Central memory CD4-positive, alpha-beta T cell (primary cell): ENCODE data around the gene DVL3.
A peak's percentile ranks its signal among the peaks of the same experiment; 100 is the strongest.

Experiments
- DNase-seq: peaks from one replicate; pipeline ENCODE4 v3.0.0; 2022

Gene DVL3

DNA sequence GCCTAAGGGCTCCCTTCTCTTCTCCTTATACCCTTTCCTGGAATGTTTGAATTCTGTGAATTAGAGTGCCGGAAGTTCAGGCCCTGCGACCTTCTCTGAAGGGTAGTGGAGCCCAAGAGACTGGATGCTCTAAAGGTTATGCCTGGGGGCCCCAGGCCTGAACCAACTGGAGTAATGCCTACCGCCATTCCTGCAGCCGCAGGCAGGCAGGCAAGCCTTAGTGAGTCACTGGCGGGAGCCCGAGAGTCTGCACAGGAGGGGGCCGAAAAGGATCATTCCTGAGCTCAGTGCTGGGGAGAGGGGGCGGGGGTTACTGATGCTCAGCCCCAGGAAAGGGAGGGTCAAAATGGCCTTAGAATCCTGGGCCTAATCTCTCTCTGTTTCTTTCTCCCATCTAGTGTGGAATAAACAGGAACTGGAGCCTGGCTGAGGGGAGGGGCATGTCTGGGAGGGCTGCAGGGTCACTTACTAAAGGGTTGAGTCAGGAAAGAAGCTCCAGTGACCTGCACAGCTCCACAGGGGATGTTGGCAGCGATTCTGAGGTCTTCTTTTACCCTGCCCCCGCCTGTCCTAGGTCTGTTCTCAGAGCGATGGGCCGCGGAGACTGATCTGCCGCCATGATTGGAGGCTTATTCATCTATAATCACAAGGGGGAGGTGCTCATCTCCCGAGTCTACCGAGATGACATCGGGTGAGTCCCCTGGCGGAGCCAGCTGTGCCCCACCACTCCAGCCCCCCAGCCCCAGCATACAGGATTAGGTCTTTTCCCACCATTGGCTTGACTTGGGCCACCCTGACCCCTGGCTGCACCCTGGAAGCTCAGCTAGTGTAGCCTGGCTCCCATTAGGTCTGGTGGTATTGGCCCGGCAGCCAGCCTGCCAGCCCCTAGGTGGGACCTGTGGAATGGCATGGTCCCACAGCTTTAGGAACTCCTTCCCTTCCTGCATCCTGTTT lies 21.5 kb downstream of the DVL3 start:
- DNase-seq, result no peak

DNA sequence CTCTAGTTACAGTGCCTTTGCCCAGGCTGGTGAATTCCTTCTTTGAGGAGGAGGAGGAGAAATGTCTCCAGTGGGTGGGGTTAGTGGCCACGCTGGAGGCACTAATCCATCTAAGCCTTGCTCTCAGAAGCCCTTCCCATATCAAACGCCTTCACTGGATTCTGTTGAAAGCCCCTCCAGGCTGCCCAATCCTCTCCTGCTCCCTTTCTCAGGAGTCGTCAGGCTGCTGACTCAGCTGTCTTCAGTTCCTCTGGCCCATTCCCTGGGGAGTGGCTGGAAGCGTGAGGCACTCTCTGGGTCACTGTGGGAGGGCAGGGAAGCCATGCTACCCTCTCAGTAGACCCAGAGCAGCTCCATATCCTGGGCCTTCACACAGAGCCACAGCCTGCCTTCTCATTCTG lies 22.2 kb downstream of the DVL3 start:
- DNase-seq, result no peak

DNA sequence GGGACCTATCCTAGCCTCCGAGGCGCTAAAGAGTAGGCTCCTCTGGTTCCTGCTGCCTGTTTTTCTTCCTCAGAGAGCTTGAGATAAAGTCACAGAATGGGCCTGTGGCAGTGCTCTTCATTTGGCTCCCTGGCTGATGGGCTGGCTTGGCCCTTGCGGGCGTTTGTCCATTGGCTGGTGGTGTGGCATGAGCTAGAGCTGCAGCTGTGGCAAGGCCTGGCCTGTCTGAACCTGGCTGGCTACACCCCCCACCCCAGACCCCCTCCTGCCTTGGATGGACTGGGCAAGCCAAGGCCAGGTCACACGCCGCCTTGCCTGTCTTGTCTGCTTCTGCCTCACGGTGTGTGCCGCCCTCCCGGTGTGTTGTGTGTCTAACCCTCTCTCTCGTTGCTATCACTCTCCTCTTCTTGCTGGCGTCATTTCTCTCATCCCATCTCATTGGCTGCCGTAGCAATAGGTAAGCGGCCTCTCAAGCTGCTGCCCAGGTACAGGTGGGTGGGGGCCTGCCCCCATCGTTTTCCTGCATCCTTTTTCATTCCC lies 22.7 kb downstream of the DVL3 start:
- no peak for DNase-seq

DNA sequence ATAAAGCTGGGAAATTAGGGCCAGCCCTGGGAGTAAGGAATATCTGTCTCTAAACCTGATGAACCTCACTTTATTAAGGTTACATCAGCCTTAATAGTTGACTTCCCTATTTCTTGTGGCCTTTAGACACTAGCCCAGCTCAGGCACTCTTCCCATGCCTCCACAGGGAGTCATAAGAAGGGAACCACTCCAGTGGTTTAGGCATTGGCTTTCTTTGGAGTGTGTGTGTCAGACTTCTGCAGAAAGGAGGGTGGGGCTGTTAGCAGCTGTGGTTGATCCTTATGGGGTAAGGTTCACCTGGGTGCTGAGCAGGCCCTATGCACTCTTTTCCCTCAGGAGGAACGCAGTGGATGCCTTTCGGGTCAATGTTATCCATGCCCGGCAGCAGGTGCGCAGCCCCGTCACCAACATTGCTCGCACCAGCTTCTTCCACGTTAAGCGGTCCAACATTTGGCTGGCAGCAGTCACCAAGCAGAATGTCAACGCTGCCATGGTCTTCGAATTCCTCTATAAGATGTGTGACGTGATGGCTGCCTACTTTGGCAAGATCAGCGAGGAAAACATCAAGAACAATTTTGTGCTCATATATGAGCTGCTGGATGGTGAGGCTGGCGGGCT lies 23.5 kb downstream of the DVL3 start:
- no peak for DNase-seq

DNA sequence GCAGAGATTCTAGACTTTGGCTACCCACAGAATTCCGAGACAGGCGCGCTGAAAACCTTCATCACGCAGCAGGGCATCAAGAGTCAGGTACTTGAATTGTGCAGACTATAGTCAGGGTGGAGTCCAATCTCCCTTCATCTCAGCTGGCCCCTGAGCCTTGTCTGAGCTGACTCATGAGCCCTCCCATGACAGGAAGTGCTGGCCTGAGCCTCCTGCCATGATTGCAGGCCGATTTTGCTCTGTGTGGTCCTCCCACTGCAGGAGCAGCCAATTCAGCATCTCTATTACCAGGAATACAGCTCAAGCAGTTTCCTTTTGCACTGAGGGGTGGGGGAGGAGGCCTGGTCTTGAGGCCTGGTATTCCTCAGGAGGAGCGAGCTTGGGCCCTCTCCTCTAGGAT lies 25.0 kb downstream of the DVL3 start:
- DNase-seq, result no peak

DNA sequence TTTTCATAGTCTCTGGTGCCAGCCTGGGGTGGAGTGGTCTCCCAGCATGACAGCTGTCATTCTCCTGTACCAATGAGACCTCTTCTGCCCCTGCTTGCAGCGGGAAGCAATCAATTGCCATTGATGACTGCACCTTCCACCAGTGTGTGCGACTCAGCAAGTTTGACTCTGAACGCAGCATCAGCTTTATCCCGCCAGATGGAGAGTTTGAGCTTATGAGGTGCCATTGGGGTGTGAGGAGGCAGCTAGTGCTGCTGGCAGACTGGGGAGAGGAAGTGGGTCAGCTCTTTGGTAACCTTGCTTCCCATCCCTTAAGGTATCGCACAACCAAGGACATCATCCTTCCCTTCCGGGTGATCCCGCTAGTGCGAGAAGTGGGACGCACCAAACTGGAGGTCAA lies 26.4 kb downstream of the DVL3 start:
- no peak for DNase-seq

DNA sequence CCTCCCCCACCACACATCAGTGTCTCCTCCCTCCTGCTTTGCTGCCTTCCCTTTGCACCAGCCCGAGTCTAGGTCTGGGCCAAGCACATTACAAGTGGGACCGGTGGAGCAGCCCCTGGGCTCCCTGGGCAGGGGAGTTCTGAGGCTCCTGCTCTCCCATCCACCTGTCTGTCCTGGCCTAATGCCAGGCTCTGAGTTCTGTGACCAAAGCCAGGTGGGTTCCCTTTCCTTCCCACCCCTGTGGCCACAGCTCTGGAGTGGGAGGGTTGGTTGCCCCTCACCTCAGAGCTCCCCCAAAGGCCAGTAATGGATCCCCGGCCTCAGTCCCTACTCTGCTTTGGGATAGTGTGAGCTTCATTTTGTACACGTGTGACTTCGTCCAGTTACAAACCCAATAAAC lies 28.5 kb downstream of the DVL3 start:
- no peak for DNase-seq

DNA sequence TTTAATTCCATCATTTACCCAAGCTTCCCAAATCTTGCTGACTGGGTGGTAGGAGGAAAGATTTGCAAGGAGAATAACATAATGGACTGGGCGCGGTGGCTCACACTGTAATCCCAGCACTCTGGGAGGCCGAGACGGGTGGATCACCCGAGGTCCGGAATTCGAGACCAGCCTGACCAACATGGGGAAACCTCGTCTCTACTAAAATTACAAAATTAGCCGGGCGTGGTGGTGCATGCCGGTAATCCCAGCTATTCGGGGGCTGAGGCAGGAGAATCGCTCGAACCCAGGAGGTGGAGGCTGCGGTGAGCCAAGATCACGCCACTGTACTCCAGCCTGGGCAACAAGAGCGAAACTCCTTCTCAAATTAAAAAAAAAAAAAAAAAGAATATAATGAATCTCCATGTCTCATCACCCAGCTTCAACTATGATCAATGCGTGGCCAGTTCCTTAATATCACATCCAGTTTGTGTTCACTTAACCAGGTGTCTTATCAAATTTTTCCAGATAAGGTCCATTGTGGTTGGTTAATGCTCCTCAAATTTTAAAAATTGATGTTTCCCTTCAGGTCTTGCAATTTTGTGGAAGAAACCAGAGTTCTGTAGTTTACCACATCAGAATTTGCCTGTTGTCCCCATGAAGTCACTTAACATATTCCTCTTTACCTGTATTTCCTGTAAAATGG lies 29.5 kb downstream of the DVL3 start:
- DNase-seq, result no peak

DNA sequence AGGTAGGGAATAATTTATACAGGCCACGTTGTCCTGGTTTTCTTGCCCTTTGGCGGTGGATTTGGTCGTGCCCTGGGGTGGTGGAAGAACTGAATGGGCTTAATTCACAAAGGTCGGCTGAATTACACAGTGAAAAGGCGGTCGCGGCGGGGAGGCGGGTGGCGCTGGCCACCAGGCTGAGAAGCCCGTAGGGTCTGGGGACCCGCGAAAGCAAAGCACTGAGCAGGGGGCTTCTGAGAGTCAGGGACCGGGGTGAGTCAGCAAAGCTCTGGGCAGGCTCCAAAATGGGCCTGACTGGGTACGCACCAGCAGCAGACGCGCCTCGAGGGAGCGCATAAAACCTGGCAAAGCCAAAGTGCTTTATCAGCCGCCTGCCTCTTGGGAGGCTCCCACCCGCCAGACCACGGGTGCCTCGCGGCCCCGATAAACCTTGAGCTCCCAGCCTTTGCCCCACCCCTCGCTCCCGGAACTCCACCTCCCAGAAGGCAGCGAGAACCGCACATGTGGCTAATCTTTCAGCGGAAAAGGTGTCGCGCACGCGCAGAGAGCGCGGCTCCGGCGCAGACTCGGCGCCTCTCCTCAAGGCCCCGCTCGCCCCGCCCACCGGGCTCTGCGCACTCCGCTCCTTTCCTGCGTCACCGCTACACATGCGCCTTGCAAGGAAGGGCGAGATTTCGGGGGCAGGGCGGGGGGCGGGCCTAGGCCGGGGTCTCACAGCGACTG lies 30.4 kb downstream of the DVL3 start:
- DNase-seq, result peak; percentile 99

DNA sequence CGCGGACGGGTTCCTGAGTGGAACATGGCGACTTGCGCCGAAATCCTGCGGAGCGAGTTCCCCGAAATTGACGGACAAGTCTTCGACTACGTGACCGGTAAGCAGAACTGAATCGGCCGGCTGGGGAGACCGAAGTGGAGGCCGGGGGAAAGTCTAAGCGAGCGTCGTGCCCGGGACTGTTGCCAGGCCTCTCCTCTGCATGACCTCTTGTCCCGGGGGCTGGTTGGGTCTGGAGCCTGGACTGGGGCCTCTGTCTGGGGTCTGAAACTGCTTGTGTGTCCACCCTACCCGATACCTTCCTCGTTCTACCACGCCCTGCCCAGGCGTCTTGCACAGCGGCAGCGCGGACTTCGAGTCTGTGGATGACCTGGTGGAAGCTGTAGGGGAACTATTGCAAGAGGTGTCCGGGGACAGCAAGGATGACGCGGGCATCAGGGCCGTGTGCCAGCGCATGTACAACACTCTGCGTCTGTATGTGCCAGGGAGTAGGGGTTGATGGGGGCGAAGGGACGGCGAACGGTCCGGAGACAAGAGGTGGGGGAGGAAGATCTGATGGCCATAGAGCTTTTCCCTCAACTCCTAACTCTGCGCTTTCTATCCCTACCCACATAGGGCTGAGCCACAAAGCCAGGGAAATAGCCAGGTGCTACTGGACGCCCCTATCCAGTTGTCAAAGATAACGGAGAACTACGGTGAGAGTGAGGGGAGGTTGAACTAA lies 31.2 kb downstream of the DVL3 start, which contains the start of gene ABCF3:
ABCF3 (plus strand) TSS at position 16 of the 718 bp plus-strand sequence; CDS start at position 25, 9 bp downstream.
- no peak for DNase-seq

DNA sequence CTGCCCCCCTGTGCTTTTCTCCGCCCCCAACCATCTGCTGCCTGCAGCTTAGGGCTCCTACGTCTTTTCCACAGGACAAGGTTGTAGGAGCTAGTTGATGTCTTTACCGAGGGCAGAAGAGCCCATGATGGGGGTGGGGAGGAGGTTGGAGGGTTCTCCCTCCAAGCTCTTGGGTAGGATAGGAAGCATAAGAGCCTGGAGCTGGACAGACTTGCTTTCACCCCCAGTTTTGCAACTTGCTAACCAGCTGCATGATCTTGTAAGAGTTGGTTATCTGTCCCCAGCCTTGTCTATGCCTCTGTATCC lies 31.7 kb downstream of the DVL3 start:
- DNase-seq, result no peak

DNA sequence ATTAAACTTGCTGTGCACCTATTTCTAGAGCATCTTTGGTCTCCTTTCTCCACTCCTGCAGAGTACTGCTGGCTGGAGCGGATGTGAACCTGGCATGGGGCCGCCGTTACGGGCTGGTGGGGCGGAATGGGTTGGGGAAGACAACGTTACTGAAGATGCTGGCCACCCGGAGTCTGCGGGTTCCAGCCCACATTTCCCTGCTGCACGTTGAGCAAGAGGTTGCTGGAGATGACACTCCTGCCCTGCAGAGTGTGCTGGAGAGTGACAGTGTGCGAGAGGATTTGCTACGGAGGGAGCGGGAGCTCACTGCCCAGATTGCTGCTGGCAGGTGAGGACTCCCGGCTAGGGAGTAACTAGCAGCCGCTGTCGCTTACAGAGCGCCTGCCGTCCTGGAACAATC lies 32.9 kb downstream of the DVL3 start:
- DNase-seq, result no peak

DNA sequence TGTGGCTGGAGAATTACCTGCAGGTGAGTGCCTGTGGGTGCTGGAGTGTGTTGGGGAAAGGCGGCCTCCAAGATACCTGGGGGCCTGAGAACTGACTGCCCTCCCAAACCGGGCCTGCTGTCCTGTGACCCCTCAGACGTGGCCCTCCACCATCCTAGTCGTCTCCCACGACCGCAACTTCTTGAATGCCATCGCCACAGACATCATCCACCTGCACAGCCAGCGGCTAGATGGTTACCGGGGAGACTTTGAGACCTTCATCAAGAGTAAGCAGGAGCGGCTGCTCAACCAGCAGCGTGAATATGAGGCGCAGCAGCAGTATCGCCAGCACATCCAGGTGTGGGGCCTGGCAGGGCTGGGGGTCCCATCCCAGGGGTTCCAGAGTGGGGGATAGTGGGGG lies 34.2 kb downstream of the DVL3 start:
- DNase-seq, result no peak

DNA sequence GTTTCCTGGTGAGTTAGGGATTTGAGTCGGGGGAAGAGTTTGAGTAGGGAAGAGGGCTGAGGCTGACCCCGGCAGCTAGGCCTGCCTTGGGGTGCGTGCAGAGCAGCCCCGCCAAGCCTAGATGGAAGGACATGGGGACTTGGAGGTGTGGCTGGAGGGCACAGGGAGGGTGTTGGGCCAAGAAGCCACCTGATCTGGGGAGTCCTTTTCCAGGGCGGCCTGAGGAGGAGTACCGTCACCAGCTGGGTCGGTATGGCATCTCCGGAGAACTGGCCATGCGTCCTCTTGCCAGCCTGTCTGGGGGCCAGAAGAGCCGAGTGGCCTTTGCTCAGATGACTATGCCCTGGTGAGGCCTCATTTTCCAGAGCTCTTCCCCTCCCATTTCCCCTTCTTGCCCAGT lies 37.7 kb downstream of the DVL3 start:
- no peak for DNase-seq

DNA sequence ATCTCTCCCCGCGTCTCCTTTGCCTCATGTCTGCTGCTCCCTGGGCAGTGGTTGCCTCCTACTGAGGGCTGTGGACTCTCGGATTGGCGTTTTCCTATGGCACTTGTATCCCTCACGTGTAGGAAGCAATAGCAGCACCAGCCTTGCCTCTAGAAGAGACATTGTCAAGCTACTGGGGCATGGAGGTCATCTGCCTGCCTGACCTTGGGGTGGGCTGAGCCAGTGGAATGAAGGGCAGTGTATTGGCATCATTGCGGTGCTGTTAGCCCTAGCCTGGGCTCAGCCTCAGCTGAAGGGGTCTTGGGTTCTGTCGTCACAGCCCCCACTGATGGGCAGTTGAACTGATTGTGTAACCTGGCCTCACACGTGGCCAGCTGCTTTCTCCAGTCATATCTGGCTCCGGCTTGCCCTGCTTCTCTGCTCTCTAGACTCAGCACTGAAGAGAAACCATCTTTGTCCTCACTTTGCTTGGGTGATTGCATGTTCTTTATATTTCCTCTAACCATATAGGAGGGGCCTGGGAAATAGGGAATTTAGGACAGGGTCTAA lies 38.9 kb downstream of the DVL3 start:
- no peak for DNase-seq

DNA sequence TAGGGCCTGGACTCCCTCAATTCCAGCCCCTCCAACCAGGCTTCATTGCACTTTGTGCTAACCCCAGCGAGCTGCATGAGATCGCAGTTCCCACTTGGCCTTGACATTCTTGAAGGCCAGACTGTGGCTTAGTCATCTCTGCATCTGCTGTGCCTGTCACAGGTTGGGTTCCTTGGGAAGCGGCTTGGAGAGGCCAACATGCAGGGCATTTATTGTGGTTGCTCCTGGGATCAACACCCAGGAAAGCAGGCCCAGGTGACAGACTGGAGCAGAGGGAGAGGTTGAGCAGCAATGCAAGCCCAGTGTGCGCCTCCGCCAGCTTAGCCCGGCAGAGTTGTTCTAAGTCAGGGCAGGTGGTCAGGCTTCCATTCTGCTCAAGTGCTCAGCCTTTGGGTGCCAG lies 41.4 kb downstream of the DVL3 start:
- no peak for DNase-seq

DNA sequence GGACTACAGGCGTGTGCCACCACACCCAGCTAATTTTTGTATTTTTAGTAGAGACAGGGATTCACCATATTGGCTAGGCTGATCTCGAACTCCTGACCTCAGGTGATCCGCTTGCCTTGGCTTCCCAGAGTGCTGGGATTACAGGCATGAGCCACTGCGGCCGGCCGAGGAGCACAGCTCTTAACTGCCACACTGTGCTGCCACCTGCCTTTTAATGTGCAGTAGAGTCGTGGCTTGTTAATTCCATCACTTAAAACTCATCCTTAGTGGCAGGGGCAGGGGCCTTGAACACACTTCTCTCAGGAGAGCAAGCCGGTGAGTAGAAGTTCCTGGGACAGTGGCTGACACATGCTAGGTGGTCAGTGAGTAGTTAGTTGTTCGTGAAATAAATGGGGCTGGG lies 43.3 kb downstream of the DVL3 start:
- no peak for DNase-seq

DNA sequence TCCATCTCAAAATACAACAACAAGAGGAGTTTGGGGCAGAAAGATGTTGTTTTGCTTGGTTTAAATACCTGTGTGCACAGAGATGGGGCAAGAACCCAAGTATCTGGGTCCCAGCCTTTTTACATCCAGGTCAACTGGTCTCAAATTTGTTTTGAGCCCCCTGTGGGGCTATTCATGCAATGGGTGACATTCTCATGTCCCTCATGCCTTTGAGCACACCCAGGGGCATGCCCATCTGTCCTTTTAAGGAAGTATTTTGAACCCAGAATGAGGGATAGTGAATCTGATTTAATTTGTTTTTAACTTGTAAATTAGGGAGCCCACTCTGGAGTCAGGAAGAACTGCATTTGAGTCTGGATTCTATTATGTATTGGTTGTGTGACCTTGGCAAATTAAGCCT lies 45.6 kb downstream of the DVL3 start:
- DNase-seq, result no peak

DNA sequence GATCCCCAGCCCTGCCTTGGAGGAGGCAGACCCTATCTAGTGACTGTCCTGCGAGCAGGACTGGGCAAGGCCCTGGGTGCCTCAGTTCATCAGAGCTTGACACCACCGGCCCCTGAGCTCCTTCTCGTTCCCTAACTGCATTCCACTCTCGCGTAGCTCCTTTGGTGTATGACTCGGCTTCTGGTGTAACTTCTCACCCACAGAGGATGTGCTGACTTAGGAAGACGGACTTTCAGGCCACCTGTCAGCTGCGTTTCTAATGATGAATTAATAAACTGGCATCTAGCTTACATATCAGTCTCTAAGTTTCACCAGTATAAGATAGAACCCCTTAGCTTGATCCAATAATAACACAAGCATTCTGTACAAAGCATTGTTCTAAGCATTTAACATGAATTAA lies 48.3 kb downstream of the DVL3 start:
- DNase-seq, result no peak

DNA sequence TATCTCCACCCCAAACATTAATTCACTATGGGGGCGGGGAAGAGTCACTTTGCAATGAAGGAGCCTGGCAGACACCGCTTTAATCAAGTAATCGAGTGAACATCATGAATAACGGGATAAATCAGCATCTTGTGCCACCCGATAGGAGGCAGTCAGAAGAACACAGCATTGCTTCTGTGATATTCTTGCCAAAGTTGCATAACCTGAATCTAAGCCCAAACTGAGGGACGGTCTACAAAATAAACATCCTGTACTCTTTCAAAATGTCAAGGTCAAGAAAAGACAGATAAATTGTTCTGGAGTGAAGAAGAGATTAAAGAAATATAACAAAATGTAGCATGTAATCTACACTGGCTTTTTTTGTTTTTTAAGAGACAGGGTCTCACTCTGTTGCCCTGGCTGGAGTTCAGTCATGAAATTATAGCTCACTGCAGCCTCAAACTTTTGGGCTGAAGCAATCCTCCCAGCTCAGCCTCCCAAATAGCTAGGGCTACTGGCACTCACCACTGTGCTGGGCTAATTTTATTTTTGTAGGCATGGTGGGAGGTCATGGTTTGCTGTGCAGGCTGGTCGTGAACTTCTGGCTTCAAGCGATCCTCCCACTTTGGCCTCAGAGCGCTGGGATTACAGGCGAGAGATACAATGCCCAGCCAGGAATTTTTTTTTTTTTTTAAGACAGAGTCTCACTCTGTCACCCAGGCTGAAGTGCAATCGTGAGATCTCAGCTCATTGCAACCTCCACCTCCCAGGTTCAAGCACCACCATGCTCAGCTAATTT lies 54.2 kb downstream of the DVL3 start:
- DNase-seq, result no peak

DNA sequence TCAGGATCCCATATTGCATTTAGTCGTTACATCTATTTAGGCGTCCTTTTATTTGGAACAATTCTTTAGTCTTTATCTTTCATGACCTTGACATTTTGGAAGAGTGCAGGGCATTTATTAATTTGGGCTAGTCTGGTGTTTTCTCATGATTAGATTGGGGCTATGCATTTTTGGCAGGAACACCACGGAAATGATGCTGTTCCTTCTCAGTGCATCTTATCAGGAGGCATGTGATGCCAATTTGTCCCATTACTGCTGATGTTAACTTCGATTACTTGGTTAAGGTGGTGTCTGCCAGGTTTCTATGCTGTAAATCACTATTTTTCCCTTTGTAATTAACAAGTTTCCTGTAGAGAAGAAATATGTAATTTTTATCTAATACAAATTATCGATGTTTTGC lies 56.1 kb downstream of the DVL3 start:
- no peak for DNase-seq
